Peyer's patch (tissue), 4 donors: ENCODE results near the gene OR13C5. TPM values are rescaled to one million over a fixed set of nuclear protein-coding genes. Genes with fewer than 3 reads are reported as not detected.

ENCODE experiments used
- DNase-seq, 3 donors: peaks; one replicate each; pipeline ENCODE4 v3.0.0-alpha.2; 2017 to 2019
- H3K27ac ChIP-seq, 4 donors: fragments of 200-600 bp; sonication (generic); one replicate each; pipeline ENCODE4 v1.5.1; 2016 to 2019
- H3K27me3 ChIP-seq, 2 donors: fragments of 200-600 bp; sonication (generic); one replicate each; pipeline ENCODE4 v1.5.1; 2019
- H3K36me3 ChIP-seq, 3 donors: fragments of 200-600 bp; sonication (generic); one replicate each; pipeline ENCODE4 v1.5.1; 2016 to 2019
- H3K4me1 ChIP-seq, 4 donors: fragments of 200-600 bp; sonication (generic); one replicate each; pipeline ENCODE4 v1.5.1; 2016 to 2019
- H3K4me3 ChIP-seq, 4 donors: fragments of 200-600 bp; sonication (generic); 1 replicate in 3 of 4; 2 replicates in 1 of 4; pipeline ENCODE4 v1.5.1; 2016 to 2019; ENCODE audit warnings: mild to moderate bottlenecking in 1 of 4
- H3K9me3 ChIP-seq, 4 donors: fragments of 200-600 bp; sonication (generic); one replicate each; pipeline ENCODE4 v1.5.1; 2016 to 2019; ENCODE audit warnings: mild to moderate bottlenecking in 1 of 4
- POLR2A ChIP-seq, 2 donors: fragments of 450-650 bp; IDR thresholded peaks; one replicate each; pipeline ENCODE4 v1.5.1; 2017; ENCODE audit warnings: antibody characterized with exemption in 2 of 2, mild to moderate bottlenecking in 2 of 2, moderate library complexity in 2 of 2
- total RNA-seq, 4 donors: library from RNA; depleted of rRNA; stranded (reverse); fragments of >200 nt; gene quantifications; one replicate each; pipeline ENCODE4 v1.1.0, GENCODE V29; 2016
- TF ChIP-seq, protein P1 (sequence below), 6 experiments: fragments of 450-650 bp in 4 of 6; fragments of 200-600 bp in 2 of 6; sonication (generic) in 1 of 6; IDR thresholded peaks; one replicate each; pipeline ENCODE4 v1.5.1; 2017 to 2019; ENCODE audit warnings: antibody characterized with exemption in 6 of 6, mild to moderate bottlenecking in 3 of 6, moderate library complexity in 1 of 6

Gene OR13C5
- total RNA-seq, 4 donors from 2014 or later: not detected

DNA sequence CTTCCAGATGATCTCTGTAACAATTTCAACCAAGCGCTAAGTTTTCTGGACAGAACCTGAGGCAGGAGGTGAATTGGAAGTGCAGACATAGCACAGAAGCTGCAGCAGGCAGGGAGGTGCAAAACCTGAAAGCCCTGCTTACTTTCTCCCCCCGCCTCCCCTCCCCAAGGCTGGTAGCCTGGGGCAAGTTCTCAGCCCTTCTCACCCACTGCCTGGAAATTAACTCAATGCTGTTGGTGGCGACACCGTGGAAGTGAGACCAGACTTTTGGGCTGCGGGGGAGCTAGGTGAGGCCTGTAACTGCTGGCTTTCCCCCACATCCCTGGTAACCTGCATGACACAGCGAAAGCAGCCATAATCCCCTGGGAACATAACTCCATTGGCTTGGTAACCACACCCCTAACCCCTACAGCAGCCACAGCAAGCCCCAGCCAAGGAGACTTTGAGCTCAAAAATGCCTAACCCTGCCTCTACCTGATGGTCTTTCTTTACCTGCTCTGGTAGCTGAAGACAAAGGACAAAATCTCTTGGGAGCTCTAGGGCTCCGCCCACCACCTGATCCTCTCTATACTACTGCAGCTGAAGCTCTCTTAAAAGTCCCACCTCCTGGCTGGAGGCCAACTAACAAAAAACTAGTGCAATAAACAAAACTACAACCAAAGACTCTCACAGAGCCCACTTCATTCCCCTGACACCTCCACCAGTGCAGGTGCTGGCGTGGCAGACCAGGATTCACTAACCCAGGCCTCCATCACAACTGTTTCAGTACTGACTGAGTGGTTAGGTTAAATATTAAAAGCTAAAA, 42.2 kb downstream of the OR13C5 start:
- Histone ChIP-seq H3K27me3 (no peaks in the 10 kb centered on the region), H3K4me3 (no peak overlapping the region), H3K27ac (no peak overlapping the region), H3K36me3 (no peaks in the 10 kb centered on the region), H3K9me3 (no peaks in the 10 kb centered on the region), H3K4me1 (no peaks in the 10 kb centered on the region)
- no peak for DNase-seq
- no peak for TF ChIP-seq POLR2A (IDR thresholded peaks at IDR 0.05)
- TF ChIP-seq, protein P1, sequence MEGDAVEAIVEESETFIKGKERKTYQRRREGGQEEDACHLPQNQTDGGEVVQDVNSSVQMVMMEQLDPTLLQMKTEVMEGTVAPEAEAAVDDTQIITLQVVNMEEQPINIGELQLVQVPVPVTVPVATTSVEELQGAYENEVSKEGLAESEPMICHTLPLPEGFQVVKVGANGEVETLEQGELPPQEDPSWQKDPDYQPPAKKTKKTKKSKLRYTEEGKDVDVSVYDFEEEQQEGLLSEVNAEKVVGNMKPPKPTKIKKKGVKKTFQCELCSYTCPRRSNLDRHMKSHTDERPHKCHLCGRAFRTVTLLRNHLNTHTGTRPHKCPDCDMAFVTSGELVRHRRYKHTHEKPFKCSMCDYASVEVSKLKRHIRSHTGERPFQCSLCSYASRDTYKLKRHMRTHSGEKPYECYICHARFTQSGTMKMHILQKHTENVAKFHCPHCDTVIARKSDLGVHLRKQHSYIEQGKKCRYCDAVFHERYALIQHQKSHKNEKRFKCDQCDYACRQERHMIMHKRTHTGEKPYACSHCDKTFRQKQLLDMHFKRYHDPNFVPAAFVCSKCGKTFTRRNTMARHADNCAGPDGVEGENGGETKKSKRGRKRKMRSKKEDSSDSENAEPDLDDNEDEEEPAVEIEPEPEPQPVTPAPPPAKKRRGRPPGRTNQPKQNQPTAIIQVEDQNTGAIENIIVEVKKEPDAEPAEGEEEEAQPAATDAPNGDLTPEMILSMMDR (IDR thresholded peaks at IDR 0.05): no peak

DNA sequence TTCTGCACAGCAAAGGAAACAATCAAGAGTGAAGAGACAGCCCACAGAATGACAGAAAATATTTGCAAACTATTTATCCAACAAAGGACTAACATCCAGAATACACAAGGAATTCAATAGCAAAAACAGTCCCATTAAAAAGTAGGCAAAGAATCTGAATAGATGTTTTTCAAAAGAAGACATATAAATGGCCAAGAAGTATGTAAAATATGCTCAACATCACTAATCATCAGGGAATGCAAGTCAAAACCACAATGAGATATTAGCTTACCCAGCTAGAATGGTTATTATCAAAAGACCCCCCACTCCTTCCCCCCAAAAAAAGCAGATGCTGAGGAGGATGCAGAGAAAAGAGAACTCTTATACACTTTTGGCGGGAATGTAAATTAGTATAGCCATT, 43.7 kb downstream of the OR13C5 start:
- TF ChIP-seq, protein P1 (IDR thresholded peaks at IDR 0.05): no peak
- no peak for TF ChIP-seq POLR2A (IDR thresholded peaks at IDR 0.05)
- H3K9me3 ChIP-seq: no peaks in the 10 kb centered on the region
- no peak overlapping the region for H3K4me3 ChIP-seq
- no peak overlapping the region for H3K27ac ChIP-seq
- DNase-seq: no peak
- H3K27me3 ChIP-seq: no peaks in the 10 kb centered on the region
- no peaks in the 10 kb centered on the region for H3K4me1 ChIP-seq
- no peaks in the 10 kb centered on the region for H3K36me3 ChIP-seq

DNA sequence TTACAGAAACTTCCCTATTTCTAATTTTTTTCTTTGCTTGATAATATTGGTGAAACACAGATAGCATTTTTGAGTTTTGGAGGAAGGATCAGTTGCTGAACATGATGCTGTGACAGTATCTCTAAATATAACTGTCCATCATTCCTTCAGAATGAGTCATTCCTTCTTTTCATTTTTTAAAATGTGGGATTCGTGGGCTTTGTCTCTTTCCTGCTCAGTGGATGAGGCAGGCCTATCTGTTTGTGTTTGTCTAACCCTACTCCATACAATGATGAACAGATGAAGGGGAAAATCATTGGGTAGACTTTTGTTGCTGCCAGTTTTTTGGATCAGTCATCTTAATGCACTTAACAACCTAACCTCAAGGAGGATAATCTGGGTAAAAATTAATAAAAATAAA, 46.0 kb downstream of the OR13C5 start:
- H3K4me1 ChIP-seq: no peaks in the 10 kb centered on the region
- TF ChIP-seq, protein P1 (IDR thresholded peaks at IDR 0.05): no peak
- TF ChIP-seq POLR2A (IDR thresholded peaks at IDR 0.05): no peak
- DNase-seq: no peak
- no peaks in the 10 kb centered on the region for H3K27me3 ChIP-seq
- H3K4me3 ChIP-seq: no peak overlapping the region
- no peaks in the 10 kb centered on the region for H3K36me3 ChIP-seq
- no peak overlapping the region for H3K27ac ChIP-seq
- H3K9me3 ChIP-seq: no peaks in the 10 kb centered on the region

Other genes with a start within 250 kb of the OR13C5 start
- not detected for gene OR13F1, start 95.2 kb downstream of the OR13C5 start, total RNA-seq
- gene OR13C4, start 72.2 kb downstream of the OR13C5 start, total RNA-seq: not detected
- not detected for gene OR13C3, start 62.6 kb downstream of the OR13C5 start, total RNA-seq
- not detected for gene OR13C8, start 30.2 kb downstream of the OR13C5 start, total RNA-seq
- gene OR13C2, start 6.2 kb upstream of the OR13C5 start, total RNA-seq: not detected
- gene OR13C9, start 18.8 kb upstream of the OR13C5 start, total RNA-seq: not detected
- gene OR13D1, start 95.1 kb upstream of the OR13C5 start, total RNA-seq: not detected
- 10 to 100 TPM in 3 of 4 donors, 1 to 10 TPM in 1; 7.9 to 30.5 (median 17.6) TPM for gene NIPSNAP3A, start 148.3 kb upstream of the OR13C5 start, total RNA-seq
- gene NIPSNAP3B, start 164.7 kb upstream of the OR13C5 start, total RNA-seq: 1 to 10 TPM in 3 of 4 donors, not detected in 1; 1.6 to 9.9 (median 3.9) TPM